ENCODE data around the gene SNX14.
"Not testable (repeated sequence)": the region's sequence is repeated elsewhere in the genome, so short reads cannot be mapped to it uniquely, and the experiment has no call there.

Gene SNX14

GRCh38 chr6:85591207-85591606 lies 2.5 kb downstream of the SNX14 start:
- no peak for DNase-seq (ENCODE audit: low read depth)

GRCh38 chr6:85585741-85586140 lies 7.9 kb downstream of the SNX14 start:
- DNase-seq (ENCODE audit: low read depth): no peak

GRCh38 chr6:85582832-85583231 lies 10.8 kb downstream of the SNX14 start:
- DNase-seq (ENCODE audit: low read depth): not testable (repeated sequence)

- no peak for DNase-seq (ENCODE audit: low read depth)
Observed at GRCh38 chr6:85581572-85581971, 12.1 kb downstream of the SNX14 start.

GRCh38 chr6:85580878-85581267 lies 12.8 kb downstream of the SNX14 start:
- no peak for DNase-seq (ENCODE audit: low read depth)

GRCh38 chr6:85580118-85580877 lies 13.4 kb downstream of the SNX14 start:
- DNase-seq (ENCODE audit: low read depth): no peak

- no peak for DNase-seq (ENCODE audit: low read depth)
Observed at GRCh38 chr6:85579581-85579980, 14.1 kb downstream of the SNX14 start.

- DNase-seq (ENCODE audit: low read depth): no peak
Observed at GRCh38 chr6:85576476-85576875, 17.2 kb downstream of the SNX14 start.

- DNase-seq (ENCODE audit: low read depth): no peak
Observed at GRCh38 chr6:85574932-85575598, 18.6 kb downstream of the SNX14 start.

- no peak for DNase-seq (ENCODE audit: low read depth)
Observed at GRCh38 chr6:85569323-85569722, 24.3 kb downstream of the SNX14 start.

GRCh38 chr6:85568411-85568810 lies 25.2 kb downstream of the SNX14 start:
- no peak for DNase-seq (ENCODE audit: low read depth)

- no peak for DNase-seq (ENCODE audit: low read depth)
Observed at GRCh38 chr6:85565736-85566135, 27.9 kb downstream of the SNX14 start.

GRCh38 chr6:85564223-85564622 lies 29.4 kb downstream of the SNX14 start:
- not testable (repeated sequence) for DNase-seq (ENCODE audit: low read depth)

GRCh38 chr6:85561750-85562357 lies 31.8 kb downstream of the SNX14 start:
- DNase-seq (ENCODE audit: low read depth): no peak

GRCh38 chr6:85556992-85557668 lies 36.5 kb downstream of the SNX14 start:
- no peak for DNase-seq (ENCODE audit: low read depth)

GRCh38 chr6:85552652-85553051 lies 41.0 kb downstream of the SNX14 start:
- no peak for DNase-seq (ENCODE audit: low read depth)

GRCh38 chr6:85551264-85551663 lies 42.4 kb downstream of the SNX14 start:
- no peak for DNase-seq (ENCODE audit: low read depth)

GRCh38 chr6:85547719-85548118 lies 45.9 kb downstream of the SNX14 start:
- no peak for DNase-seq (ENCODE audit: low read depth)

- no peak for DNase-seq (ENCODE audit: low read depth)
Observed at GRCh38 chr6:85544776-85545175, 48.9 kb downstream of the SNX14 start.

- DNase-seq (ENCODE audit: low read depth): no peak
Observed at GRCh38 chr6:85537055-85537494, 56.6 kb downstream of the SNX14 start.

GRCh38 chr6:85524281-85524680 lies 69.4 kb downstream of the SNX14 start:
- not testable (repeated sequence) for DNase-seq (ENCODE audit: low read depth)

- no peak for DNase-seq (ENCODE audit: low read depth)
Observed at GRCh38 chr6:85516168-85516567, 77.5 kb downstream of the SNX14 start.

Data from stimulated activated CD8-positive, alpha-beta memory T cell treated with anti-CD3 and anti-CD28 coated beads, Interleukin-7, amount 100 ng/mL, for 24 hours (primary cell).